Osteoblast (primary cell): ENCODE data around the gene NLN. TPM values are rescaled to one million over a fixed set of nuclear protein-coding genes. Genes with fewer than 3 reads are reported as not detected.
A peak's percentile ranks its signal among the peaks of the same experiment; 100 is the strongest.

Source experiments
- DNase-seq: peaks from one replicate; pipeline ENCODE4 v3.0.0; 2011; ENCODE audit warnings: low spot score, mixed read lengths; ENCODE audit not compliant: insufficient read length; ENCODE audit errors: missing footprints
- H2AFZ ChIP-seq: 2 replicates; pipeline ENCODE4 v1.6.0; 2011; ENCODE audit warnings: mild to moderate bottlenecking, low read length
- H3K27ac ChIP-seq: 2 replicates; pipeline ENCODE4 v1.5.1; 2011; ENCODE audit warnings: mild to moderate bottlenecking, low read depth, low read length, moderate library complexity
- H3K27me3 ChIP-seq: 2 replicates; pipeline ENCODE4 v1.6.0; 2012; ENCODE audit warnings: mild to moderate bottlenecking, control low read depth, inconsistent platforms, low read length, moderate library complexity; ENCODE audit not compliant: insufficient read depth
- H3K36me3 ChIP-seq: 2 replicates; pipeline ENCODE4 v1.5.1; 2011; ENCODE audit warnings: mild to moderate bottlenecking, low read length, control low read depth, moderate library complexity; ENCODE audit not compliant: insufficient read depth
- H3K4me1 ChIP-seq: 2 replicates; pipeline ENCODE4 v1.5.1; 2011; ENCODE audit warnings: mild to moderate bottlenecking, low read length, control low read depth, moderate library complexity; ENCODE audit not compliant: insufficient read depth
- H3K4me2 ChIP-seq: 2 replicates; pipeline ENCODE4 v1.6.0; 2011; ENCODE audit warnings: mild to moderate bottlenecking, low read length; ENCODE audit not compliant: insufficient read depth
- H3K4me3 ChIP-seq: fragments of 200-600 bp; sonication (generic); 3 replicates; pipeline ENCODE4 v1.5.1; 2012; ENCODE audit warnings: mild to moderate bottlenecking, low read length, inconsistent platforms; ENCODE audit not compliant: insufficient read depth
- H3K79me2 ChIP-seq: 2 replicates; pipeline ENCODE4 v1.6.0; 2012; ENCODE audit warnings: mild to moderate bottlenecking, low read length, control low read depth, inconsistent platforms; ENCODE audit not compliant: insufficient read depth
- H3K9me3 ChIP-seq: 2 replicates; pipeline ENCODE4 v1.5.1; 2011; ENCODE audit warnings: low read depth, low read length, control low read depth
- H4K20me1 ChIP-seq: 2 replicates; pipeline ENCODE4 v1.6.0; 2012; ENCODE audit warnings: mild to moderate bottlenecking, low read length, control low read depth; ENCODE audit not compliant: insufficient read depth
- CTCF ChIP-seq: IDR thresholded peaks from 2 replicates; pipeline ENCODE4 v1.5.1; 2011; ENCODE audit warnings: mild to moderate bottlenecking, low read depth, low read length, moderate library complexity; ENCODE audit errors: extremely low read depth
- total RNA-seq: library from RNA; depleted of rRNA; stranded (reverse); fragments of >200 nt; gene quantifications from 2 replicates; pipeline ENCODE4 v1.2.3, GENCODE V29; 2012

NLN gene
- total RNA-seq, 1 donor = 35.5 TPM

- Histone ChIP-seq H4K20me1 (no peaks in the 10 kb centered on the region), H3K27ac (no peak overlapping the region), H3K9me3 (no peaks in the 10 kb centered on the region), H3K4me2 (no peak overlapping the region), H3K4me1 (no peaks in the 10 kb centered on the region), H3K79me2 (no peaks in the 10 kb centered on the region), H3K36me3 (peaks cover 36% of the 10 kb centered on the region), H3K4me3 (no peak overlapping the region), H2AFZ (no peak overlapping the region), H3K27me3 (no peaks in the 10 kb centered on the region)
- TF ChIP-seq CTCF = no peak
- no peak for DNase-seq
These were observed 14.3 kb upstream of the NLN start for GRCh38 chr5:65707663-65708062.

- Histone ChIP-seq H4K20me1 (no peaks in the 10 kb centered on the region), H3K4me3 (no peak overlapping the region), H3K4me2 (no peak overlapping the region), H3K27me3 (no peaks in the 10 kb centered on the region), H3K36me3 (peaks cover 36% of the 10 kb centered on the region), H3K79me2 (no peaks in the 10 kb centered on the region), H3K27ac (no peak overlapping the region), H2AFZ (no peak overlapping the region), H3K4me1 (no peaks in the 10 kb centered on the region), H3K9me3 (no peaks in the 10 kb centered on the region)
- no peak for DNase-seq
- no peak for TF ChIP-seq CTCF
These were observed 13.9 kb upstream of the NLN start for GRCh38 chr5:65708145-65708544.

- H2AFZ ChIP-seq = no peak overlapping the region
- no peaks in the 10 kb centered on the region for H3K9me3 ChIP-seq
- H3K27ac ChIP-seq = no peak overlapping the region
- peaks cover 9% of the 10 kb centered on the region for H3K36me3 ChIP-seq
- no peak for TF ChIP-seq CTCF
- H4K20me1 ChIP-seq = no peaks in the 10 kb centered on the region
- H3K79me2 ChIP-seq = peaks cover 58% of the 10 kb centered on the region
- no peak overlapping the region for H3K4me3 ChIP-seq
- DNase-seq = no peak
- H3K27me3 ChIP-seq = no peaks in the 10 kb centered on the region
- peaks cover 8% of the 10 kb centered on the region for H3K4me1 ChIP-seq
- H3K4me2 ChIP-seq = no peak overlapping the region
These were observed 3.3 kb upstream of the NLN start for GRCh38 chr5:65718576-65719310.

GRCh38 chr5:65721050-65721719 lies 820 bp upstream of the NLN start:
- peak; percentile 86 for DNase-seq
- peak overlapping the region; percentile 55 for H3K27ac ChIP-seq
- peak overlapping the region; percentile 96 for H3K4me2 ChIP-seq
- peak overlapping the region; percentile 94 for H3K4me3 ChIP-seq
- H3K4me1 ChIP-seq = peaks cover 12% of the 10 kb centered on the region
- peak overlapping the region; percentile 91 for H2AFZ ChIP-seq
- H3K36me3 ChIP-seq = peaks cover 6% of the 10 kb centered on the region
- TF ChIP-seq CTCF = no peak
- no peaks in the 10 kb centered on the region for H3K27me3 ChIP-seq
- H3K79me2 ChIP-seq = peaks cover 65% of the 10 kb centered on the region
- no peaks in the 10 kb centered on the region for H4K20me1 ChIP-seq
- no peaks in the 10 kb centered on the region for H3K9me3 ChIP-seq
